Mesodermal cell (in vitro differentiated cells): ENCODE data around the gene GRIA4.

Source experiments
- H3K27ac ChIP-seq: 2 replicates; pipeline ENCODE4 v1.7.0; 2013; ENCODE audit warnings: mild to moderate bottlenecking, low read depth, low read length, moderate library complexity; ENCODE audit not compliant: severe bottlenecking
- H3K36me3 ChIP-seq: 2 replicates; pipeline ENCODE4 v1.7.1; 2013; ENCODE audit warnings: mild to moderate bottlenecking, low read length, moderate library complexity; ENCODE audit not compliant: control insufficient read depth, insufficient read depth
- H3K4me1 ChIP-seq: one replicate; pipeline ENCODE4 v1.7.1; 2013; ENCODE audit warnings: mild to moderate bottlenecking, low read length; ENCODE audit not compliant: insufficient read depth, control insufficient read depth, poor library complexity, severe bottlenecking
- H3K4me3 ChIP-seq: 2 replicates; pipeline ENCODE4 v1.7.0; 2013; ENCODE audit warnings: low read length, control low read depth, mild to moderate bottlenecking; ENCODE audit not compliant: insufficient read depth, poor library complexity, severe bottlenecking; ENCODE audit errors: extremely low read depth
- H3K9me3 ChIP-seq: 2 replicates; pipeline ENCODE4 v1.7.1; 2013; ENCODE audit warnings: mild to moderate bottlenecking, low read length, moderate library complexity; ENCODE audit not compliant: control insufficient read depth
- WGBS, 2 experiments: methylation state at CpG; one replicate each; pipeline ENCODE4 v1.1.5; 2013; ENCODE audit warnings: missing lambda C conversion rate in 2 of 2; ENCODE audit not compliant: insufficient coverage in 2 of 2; 5-methylcytosine and 5-hydroxymethylcytosine counted together

GRIA4 gene

GRCh38 chr11:105786741-105787140, 176.9 kb downstream of the GRIA4 start:
- Histone ChIP-seq H3K27ac (no peak overlapping the region), H3K36me3 (no peaks in the 10 kb centered on the region), H3K9me3 (no peaks in the 10 kb centered on the region), H3K4me1 (no peaks in the 10 kb centered on the region), H3K4me3 (no peak overlapping the region)
- WGBS, 2 experiments: 67 to 100% methylated on average over 1 of the region's 2 CpGs

- H3K27ac ChIP-seq: no peak overlapping the region
- no peak overlapping the region for H3K4me3 ChIP-seq
Observed at GRCh38 chr11:105789579-105790420, 179.9 kb downstream of the GRIA4 start.

GRCh38 chr11:105790840-105791239, 181.0 kb downstream of the GRIA4 start:
- Histone ChIP-seq H3K4me1 (no peaks in the 10 kb centered on the region), H3K4me3 (no peak overlapping the region), H3K9me3 (no peaks in the 10 kb centered on the region), H3K27ac (no peak overlapping the region), H3K36me3 (no peaks in the 10 kb centered on the region)
- WGBS, 2 experiments: 0 to 33% methylated on average over 1 of the region's 3 CpGs

More at GRCh38 chr11:105789579-105790420, 179.9 kb downstream of the GRIA4 start:
- Histone ChIP-seq H3K9me3 (no peaks in the 10 kb centered on the region), H3K4me1 (no peaks in the 10 kb centered on the region), H3K36me3 (no peaks in the 10 kb centered on the region)
- 86% methylated on average over 1 of the region's 1 CpG for WGBS, 2 experiments

GRCh38 chr11:105793092-105793491, 183.2 kb downstream of the GRIA4 start:
- Histone ChIP-seq H3K27ac (no peak overlapping the region), H3K9me3 (no peaks in the 10 kb centered on the region), H3K36me3 (no peaks in the 10 kb centered on the region), H3K4me3 (no peak overlapping the region), H3K4me1 (no peaks in the 10 kb centered on the region)
- 66% methylated on average over 2 of the region's 2 CpGs; no CpG with 5 or more reads in 1 of the 2 experiments for WGBS, 2 experiments

GRCh38 chr11:105799263-105799662, 189.4 kb downstream of the GRIA4 start:
- 81 to 95% methylated on average over 2 of the region's 2 CpGs for WGBS, 2 experiments

GRCh38 chr11:105799728-105800462, 190.0 kb downstream of the GRIA4 start:
- Histone ChIP-seq H3K4me3 (no peak overlapping the region), H3K9me3 (no peaks in the 10 kb centered on the region), H3K36me3 (no peaks in the 10 kb centered on the region), H3K27ac (no peak overlapping the region), H3K4me1 (no peaks in the 10 kb centered on the region)
- WGBS, 2 experiments: 100% methylated on average over 1 of the region's 2 CpGs

More at GRCh38 chr11:105799263-105799662, 189.4 kb downstream of the GRIA4 start:
- H3K36me3 ChIP-seq: no peaks in the 10 kb centered on the region
- H3K27ac ChIP-seq: no peak overlapping the region
- no peaks in the 10 kb centered on the region for H3K4me1 ChIP-seq
- H3K9me3 ChIP-seq: no peaks in the 10 kb centered on the region
- H3K4me3 ChIP-seq: no peak overlapping the region

GRCh38 chr11:105802390-105802789, 192.5 kb downstream of the GRIA4 start:
- Histone ChIP-seq H3K27ac (no peak overlapping the region), H3K4me1 (no peaks in the 10 kb centered on the region), H3K4me3 (no peak overlapping the region), H3K36me3 (no peaks in the 10 kb centered on the region), H3K9me3 (no peaks in the 10 kb centered on the region)

GRCh38 chr11:105811242-105811641, 201.4 kb downstream of the GRIA4 start:
- Histone ChIP-seq H3K4me1 (no peaks in the 10 kb centered on the region), H3K36me3 (no peaks in the 10 kb centered on the region), H3K9me3 (no peaks in the 10 kb centered on the region), H3K27ac (no peak overlapping the region), H3K4me3 (no peak overlapping the region)
- WGBS, 2 experiments: 80 to 100% methylated on average over 1 to 2 of the region's 5 CpGs

- Histone ChIP-seq H3K9me3 (no peaks in the 10 kb centered on the region), H3K27ac (no peak overlapping the region), H3K4me1 (no peaks in the 10 kb centered on the region), H3K36me3 (no peaks in the 10 kb centered on the region), H3K4me3 (no peak overlapping the region)
- 20 to 80% methylated on average over 1 of the region's 4 CpGs for WGBS, 2 experiments
Observed at GRCh38 chr11:105821372-105821771, 211.5 kb downstream of the GRIA4 start.

GRCh38 chr11:105821781-105822180, 211.9 kb downstream of the GRIA4 start:
- Histone ChIP-seq H3K9me3 (no peaks in the 10 kb centered on the region), H3K27ac (no peak overlapping the region), H3K36me3 (no peaks in the 10 kb centered on the region), H3K4me3 (no peak overlapping the region), H3K4me1 (no peaks in the 10 kb centered on the region)
- 54 to 57% methylated on average over 6 to 7 of the region's 8 CpGs for WGBS, 2 experiments
